Left cardiac atrium (tissue), 4 donors: Measurements from ENCODE around the gene PITPNM2. TPM values are rescaled to one million over a fixed set of nuclear protein-coding genes. Genes with fewer than 3 reads are reported as not detected.
"Not testable (repeated sequence)": the region's sequence is repeated elsewhere in the genome, so short reads cannot be mapped to it uniquely, and the experiment has no call there.

ENCODE experiments used
- ATAC-seq, 2 donors: fragments of 200-7000 bp; cut with Tn5 transposase; one replicate each; pipeline ENCODE4 v1.9.1; 2020; ENCODE audit warnings: mild to moderate bottlenecking in 2 of 2, moderate library complexity in 2 of 2
- DNase-seq: peaks from one replicate; pipeline ENCODE4 v3.0.0-alpha.2; 2020
- intact Hi-C, 2 donors: fragments of 100-400 bp; cut with DNase I; formaldehyde crosslinking; loops; one replicate each; pipeline versions ENCODE4 v1.14.1 to v1.15.1; 2022 to 2023
- total RNA-seq, 2 donors: library from RNA; stranded (reverse); fragmentation: NEBNext Ultra II Directional; extraction: Animal tissue kit (Norgen Biotek cat#: 25700); gene quantifications; one replicate each; pipeline ENCODE4 v1.2.1, GENCODE V29; 2021
- donor health status: DM: no; HTN: yes; CAD: no.
- donor health status: DM: no; HTN: yes; CAD: no; lungs with severe emphysema.
- donor health status: DM: yes; HTN: yes; CAD: no.
- donor health status: Dilated cardiomyopathy.

The PITPNM2 gene
- total RNA-seq, 2 donors from 2014 or later = 13.1 to 22.2 TPM

DNA sequence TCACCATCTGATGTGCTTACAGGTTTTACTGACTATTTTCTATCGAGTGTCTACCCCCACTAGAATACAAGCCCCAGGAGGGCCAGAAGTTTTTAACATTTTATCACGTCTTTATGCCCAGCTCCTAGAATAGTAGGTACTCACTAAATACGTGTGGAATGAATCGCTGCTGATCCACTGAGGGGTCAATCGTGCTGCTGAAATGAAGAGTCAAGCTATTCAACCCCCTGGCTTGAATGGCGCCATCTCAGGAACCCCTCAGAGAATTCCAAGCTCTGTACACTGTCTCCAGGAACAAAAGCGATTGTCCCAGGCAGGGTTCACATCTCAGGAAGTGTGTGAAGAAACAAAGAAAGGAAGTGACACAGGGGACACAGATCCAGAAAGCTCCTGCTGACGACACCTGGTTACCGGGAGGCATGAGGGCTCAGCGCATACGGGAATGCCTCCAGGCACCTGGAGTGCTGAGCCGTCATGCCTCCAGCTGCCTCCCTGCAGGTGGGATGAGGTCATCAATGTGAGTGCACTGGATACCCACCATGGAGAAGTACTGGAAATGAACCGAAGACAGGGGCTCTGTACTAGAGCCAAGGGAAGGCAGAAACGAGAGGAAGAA is 45.6 kb downstream of the PITPNM2 start:
- DNase-seq (no peak), ATAC-seq (peak in 1 of 2 donors; percentile 9)
- intact Hi-C loops = no loop called here

DNA sequence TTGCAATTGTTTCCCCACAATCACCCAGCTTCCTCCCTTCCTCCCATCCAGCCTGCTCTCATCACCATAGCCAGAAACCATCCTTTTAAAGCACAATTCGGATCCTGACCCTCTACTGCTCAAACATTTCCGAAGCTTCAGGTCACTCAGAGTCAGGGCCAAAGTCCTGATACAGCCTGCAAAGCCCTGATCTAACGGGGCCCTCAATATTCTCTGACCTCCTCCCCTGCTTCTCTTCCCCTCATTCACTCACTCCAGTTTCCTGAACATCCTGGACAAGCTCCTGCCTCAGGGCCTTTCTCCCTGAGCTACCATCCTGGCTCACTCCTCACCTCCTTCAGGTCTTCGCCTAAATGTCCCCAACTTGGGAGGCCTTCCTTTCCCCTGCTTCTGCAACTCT is 46.1 kb downstream of the PITPNM2 start:
- ATAC-seq (no peak), DNase-seq (no peak)
- intact Hi-C loops = no loop called here

DNA sequence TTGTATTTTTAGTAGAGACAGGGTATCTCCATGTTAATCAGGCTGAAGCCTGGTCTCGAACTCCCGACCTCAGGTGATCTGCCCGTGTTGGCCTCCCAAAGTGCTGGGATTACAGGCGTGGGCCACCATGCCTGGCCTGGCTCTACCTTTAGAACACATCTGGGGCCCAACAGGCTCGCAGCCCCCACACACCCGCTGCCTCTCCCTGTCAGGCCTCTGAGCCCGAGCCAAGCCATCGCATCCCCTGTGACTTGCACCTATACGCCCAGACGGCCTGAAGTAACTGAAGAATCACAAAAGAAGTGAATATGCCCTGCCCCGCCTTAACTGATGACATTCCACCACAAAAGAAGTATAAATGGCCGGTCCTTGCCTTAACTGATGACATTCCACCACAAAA is 46.8 kb downstream of the PITPNM2 start:
- DNase-seq, ATAC-seq, intact Hi-C loops: not testable (repeated sequence)

DNA sequence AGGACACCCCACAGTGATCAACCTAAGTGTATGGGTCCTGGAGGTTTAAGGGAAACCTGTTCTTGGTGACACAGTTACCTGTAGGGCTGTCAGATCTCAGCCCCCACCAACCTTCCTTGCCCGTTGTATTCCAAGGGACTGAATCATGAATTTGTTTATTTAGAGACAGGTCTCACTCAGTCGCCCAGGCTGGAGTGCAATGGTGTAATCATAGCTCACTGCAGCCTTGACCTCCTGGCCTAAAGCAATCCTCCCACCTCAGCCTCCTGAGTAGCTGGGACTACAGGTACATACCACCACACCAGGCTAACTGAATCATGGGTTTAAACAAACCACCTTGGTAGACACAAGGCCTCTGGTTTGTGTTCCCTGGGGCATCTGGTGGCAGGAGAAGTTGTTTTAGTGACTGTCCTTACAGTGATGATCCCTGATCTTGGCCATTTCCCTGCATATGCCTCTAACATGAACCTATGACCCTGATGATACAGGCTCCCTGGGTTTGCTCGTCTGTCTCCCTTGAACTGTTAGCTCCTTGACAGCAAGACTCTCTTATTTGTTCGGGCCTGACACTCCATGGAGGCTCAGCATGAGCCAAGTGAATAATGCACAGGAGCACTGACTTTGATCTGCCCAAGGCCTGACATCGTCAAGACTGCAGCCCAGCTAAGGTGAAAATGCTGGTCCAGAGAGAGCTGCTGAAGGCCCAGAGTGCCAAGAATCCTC is 47.9 kb downstream of the PITPNM2 start:
- ATAC-seq = no peak
- DNase-seq = no peak
- intact Hi-C loops = no loop called here

DNA sequence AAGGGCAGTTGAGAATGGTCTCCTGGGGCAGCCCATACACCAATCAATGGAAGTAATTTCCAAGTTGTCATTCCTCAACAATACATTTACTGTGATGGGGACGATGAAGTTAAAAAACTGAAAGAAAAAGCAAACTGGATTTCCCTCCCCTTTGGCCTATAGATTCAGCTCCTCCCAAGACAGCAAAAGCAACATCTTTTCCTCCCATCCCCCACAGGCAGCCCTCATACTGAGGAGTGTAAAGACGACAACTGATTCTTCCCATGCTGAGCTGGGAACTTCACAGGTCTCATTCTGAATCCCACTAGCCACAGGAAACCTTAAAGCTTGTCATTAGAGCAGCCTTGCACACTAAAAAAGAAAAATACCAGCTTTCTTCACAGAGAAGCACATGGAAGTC is 48.5 kb downstream of the PITPNM2 start:
- DNase-seq = no peak
- intact Hi-C loops = no loop called here
- ATAC-seq = no peak

DNA sequence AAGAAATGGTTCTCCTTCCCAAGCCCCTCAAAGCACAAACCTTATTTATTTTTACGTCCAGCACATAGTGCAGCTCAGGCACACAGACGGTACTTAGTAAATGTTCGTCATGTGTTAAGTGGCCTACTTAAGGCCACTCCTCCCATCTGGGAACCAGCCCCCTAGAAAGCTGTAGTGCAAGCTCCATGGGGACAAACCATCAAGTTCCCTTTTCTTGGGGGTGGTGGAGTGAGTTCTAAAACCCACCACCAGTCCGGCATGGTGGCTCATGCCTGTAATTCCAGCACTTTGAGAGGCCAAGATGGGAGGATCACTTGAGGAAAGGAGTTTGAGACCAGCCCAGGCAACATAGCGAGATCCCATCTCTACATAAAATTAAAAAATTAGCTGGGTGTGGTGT is 49.4 kb downstream of the PITPNM2 start:
- DNase-seq (no peak), ATAC-seq (peak in 1 of 2 donors; percentile 8)
- intact Hi-C loops = no loop called here

Other genes with a start within 250 kb of the PITPNM2 start
- gene ABCB9, start 184.6 kb downstream of the PITPNM2 start, total RNA-seq = 1 to 10 TPM; 5.7 to 5.8 TPM
- 10 to 100 TPM; 10.5 to 14.1 TPM for gene OGFOD2, start 175.8 kb downstream of the PITPNM2 start, total RNA-seq
- gene ARL6IP4, start 170.4 kb downstream of the PITPNM2 start, total RNA-seq = 100 to 1,000 TPM; 159 to 176 TPM
- gene MPHOSPH9, start 82.1 kb upstream of the PITPNM2 start, total RNA-seq = 10 to 100 TPM; 23.4 to 27.9 TPM
- 10 to 100 TPM in 1 of 2 donors, 1 to 10 TPM in 1; 8.1 to 10.9 TPM for gene MTRFR, start 82.3 kb upstream of the PITPNM2 start, total RNA-seq
- gene CDK2AP1, start 120.8 kb upstream of the PITPNM2 start, total RNA-seq = 10 to 100 TPM; 96.6 to 97.7 TPM
- gene SBNO1, start 213.8 kb upstream of the PITPNM2 start, total RNA-seq = 10 to 100 TPM; 25.9 to 26.1 TPM
- 10 to 100 TPM; 17.6 to 22.9 TPM for gene KMT5A, start 233.0 kb upstream of the PITPNM2 start, total RNA-seq